T-helper 1 cell treated with Interleukin-12 subunit alpha and Interleukin-12 subunit beta and Interleukin-4 antibody, amounts not matched to agents 30 μg/mL and 1 μg/mL, for 36 hours (primary cell): ENCODE results near the gene UNC5A.

Source experiments
- H3K27ac Mint-ChIP-seq: one replicate; pipeline ENCODE4 v1.8.0; 2021; ENCODE audit warnings: mild to moderate bottlenecking, mixed read lengths
- H3K27me3 Mint-ChIP-seq: one replicate; pipeline ENCODE4 v1.8.0; 2021; ENCODE audit warnings: low read depth, mixed read lengths
- H3K36me3 Mint-ChIP-seq: one replicate; pipeline ENCODE4 v1.8.0; 2021; ENCODE audit warnings: low read depth, mixed read lengths
- H3K4me1 Mint-ChIP-seq: one replicate; pipeline ENCODE4 v1.8.0; 2021; ENCODE audit warnings: low read depth, mixed read lengths
- H3K4me3 Mint-ChIP-seq: one replicate; pipeline ENCODE4 v1.8.0; 2021; ENCODE audit warnings: mild to moderate bottlenecking, moderate library complexity, mixed read lengths
- H3K9me3 Mint-ChIP-seq: one replicate; pipeline ENCODE4 v1.8.0; 2021; ENCODE audit warnings: mixed read lengths

The UNC5A gene

GRCh38 chr5:176817841-176818377, 7.5 kb downstream of the UNC5A start:
- Mint-ChIP-seq H3K27ac (no peak overlapping the region), H3K27me3 (peaks cover 74% of the 10 kb centered on the region), H3K9me3 (no peaks in the 10 kb centered on the region), H3K4me3 (peak overlapping the region; percentile 61), H3K4me1 (peaks cover 7% of the 10 kb centered on the region), H3K36me3 (peaks cover 2% of the 10 kb centered on the region)

GRCh38 chr5:176818391-176819098, 8.2 kb downstream of the UNC5A start:
- Mint-ChIP-seq H3K4me1 (peaks cover 7% of the 10 kb centered on the region), H3K9me3 (no peaks in the 10 kb centered on the region), H3K4me3 (peak overlapping the region; percentile 61), H3K27ac (no peak overlapping the region), H3K27me3 (peaks cover 69% of the 10 kb centered on the region), H3K36me3 (peaks cover 2% of the 10 kb centered on the region)

GRCh38 chr5:176819476-176819875, 9.1 kb downstream of the UNC5A start:
- peaks cover 63% of the 10 kb centered on the region for H3K27me3 Mint-ChIP-seq
- no peak overlapping the region for H3K4me3 Mint-ChIP-seq
- H3K27ac Mint-ChIP-seq: no peak overlapping the region

GRCh38 chr5:176820937-176821336, 10.6 kb downstream of the UNC5A start:
- H3K27ac Mint-ChIP-seq: no peak overlapping the region
- no peak overlapping the region for H3K4me3 Mint-ChIP-seq
- H3K9me3 Mint-ChIP-seq: no peaks in the 10 kb centered on the region
- peaks cover 2% of the 10 kb centered on the region for H3K36me3 Mint-ChIP-seq
- peaks cover 7% of the 10 kb centered on the region for H3K4me1 Mint-ChIP-seq
- H3K27me3 Mint-ChIP-seq: peaks cover 50% of the 10 kb centered on the region

More at GRCh38 chr5:176819476-176819875, 9.1 kb downstream of the UNC5A start:
- peaks cover 2% of the 10 kb centered on the region for H3K36me3 Mint-ChIP-seq
- no peaks in the 10 kb centered on the region for H3K9me3 Mint-ChIP-seq
- H3K4me1 Mint-ChIP-seq: peaks cover 7% of the 10 kb centered on the region

GRCh38 chr5:176821441-176821840, 11.1 kb downstream of the UNC5A start:
- Mint-ChIP-seq H3K36me3 (peaks cover 2% of the 10 kb centered on the region), H3K4me1 (peaks cover 7% of the 10 kb centered on the region), H3K4me3 (no peak overlapping the region), H3K27me3 (peaks cover 45% of the 10 kb centered on the region), H3K9me3 (no peaks in the 10 kb centered on the region), H3K27ac (no peak overlapping the region)

- H3K27me3 Mint-ChIP-seq: peaks cover 38% of the 10 kb centered on the region
- peaks cover 7% of the 10 kb centered on the region for H3K4me1 Mint-ChIP-seq
- H3K27ac Mint-ChIP-seq: no peak overlapping the region
- no peak overlapping the region for H3K4me3 Mint-ChIP-seq
- H3K9me3 Mint-ChIP-seq: no peaks in the 10 kb centered on the region
- peaks cover 2% of the 10 kb centered on the region for H3K36me3 Mint-ChIP-seq
Measured at GRCh38 chr5:176822041-176822792, 11.9 kb downstream of the UNC5A start.

GRCh38 chr5:176822793-176823481, 12.6 kb downstream of the UNC5A start:
- H3K27ac Mint-ChIP-seq: no peak overlapping the region
- peaks cover 38% of the 10 kb centered on the region for H3K27me3 Mint-ChIP-seq
- H3K9me3 Mint-ChIP-seq: no peaks in the 10 kb centered on the region
- peaks cover 2% of the 10 kb centered on the region for H3K36me3 Mint-ChIP-seq
- H3K4me1 Mint-ChIP-seq: peaks cover 7% of the 10 kb centered on the region
- H3K4me3 Mint-ChIP-seq: no peak overlapping the region

GRCh38 chr5:176823869-176824412, 13.6 kb downstream of the UNC5A start:
- Mint-ChIP-seq H3K27ac (no peak overlapping the region), H3K9me3 (no peaks in the 10 kb centered on the region), H3K27me3 (peaks cover 29% of the 10 kb centered on the region), H3K4me1 (no peaks in the 10 kb centered on the region), H3K36me3 (peaks cover 2% of the 10 kb centered on the region), H3K4me3 (no peak overlapping the region)

- Mint-ChIP-seq H3K9me3 (no peaks in the 10 kb centered on the region), H3K27ac (no peak overlapping the region), H3K4me1 (no peaks in the 10 kb centered on the region), H3K36me3 (no peaks in the 10 kb centered on the region), H3K4me3 (no peak overlapping the region), H3K27me3 (peaks cover 22% of the 10 kb centered on the region)
Measured at GRCh38 chr5:176824604-176825003, 14.2 kb downstream of the UNC5A start.

GRCh38 chr5:176825234-176825633, 14.9 kb downstream of the UNC5A start:
- no peaks in the 10 kb centered on the region for H3K4me1 Mint-ChIP-seq
- H3K27ac Mint-ChIP-seq: no peak overlapping the region
- no peaks in the 10 kb centered on the region for H3K36me3 Mint-ChIP-seq

GRCh38 chr5:176825957-176826356, 15.6 kb downstream of the UNC5A start:
- H3K27ac Mint-ChIP-seq: no peak overlapping the region

More at GRCh38 chr5:176825234-176825633, 14.9 kb downstream of the UNC5A start:
- Mint-ChIP-seq H3K4me3 (no peak overlapping the region), H3K27me3 (peaks cover 18% of the 10 kb centered on the region), H3K9me3 (peaks cover 1% of the 10 kb centered on the region)

GRCh38 chr5:176827736-176828414, 17.5 kb downstream of the UNC5A start:
- Mint-ChIP-seq H3K27me3 (no peaks in the 10 kb centered on the region), H3K4me3 (no peak overlapping the region)

More at GRCh38 chr5:176825957-176826356, 15.6 kb downstream of the UNC5A start:
- Mint-ChIP-seq H3K36me3 (no peaks in the 10 kb centered on the region), H3K9me3 (peaks cover 4% of the 10 kb centered on the region), H3K4me3 (no peak overlapping the region), H3K4me1 (no peaks in the 10 kb centered on the region), H3K27me3 (peaks cover 11% of the 10 kb centered on the region)

GRCh38 chr5:176829320-176829719, 19.0 kb downstream of the UNC5A start:
- H3K4me3 Mint-ChIP-seq: no peak overlapping the region
- H3K36me3 Mint-ChIP-seq: no peaks in the 10 kb centered on the region
- H3K4me1 Mint-ChIP-seq: no peaks in the 10 kb centered on the region
- H3K27me3 Mint-ChIP-seq: no peaks in the 10 kb centered on the region
- no peak overlapping the region for H3K27ac Mint-ChIP-seq
- H3K9me3 Mint-ChIP-seq: peaks cover 4% of the 10 kb centered on the region

More at GRCh38 chr5:176827736-176828414, 17.5 kb downstream of the UNC5A start:
- H3K9me3 Mint-ChIP-seq: peaks cover 4% of the 10 kb centered on the region
- H3K27ac Mint-ChIP-seq: no peak overlapping the region
- no peaks in the 10 kb centered on the region for H3K36me3 Mint-ChIP-seq
- no peaks in the 10 kb centered on the region for H3K4me1 Mint-ChIP-seq
